Endothelial cell of umbilical vein (primary cell): ENCODE results near the gene PITPNM2. TPM values are rescaled to one million over a fixed set of nuclear protein-coding genes. Genes with fewer than 3 reads are reported as not detected.

ENCODE experiments used
- BruUV-seq: library from RNA; stranded (reverse); fragments of 400-500 nt; replicated peaks from 2 replicates; lab custom pipeline; 2021; lab: Mats Ljungman, UMichigan
- CTCF ChIA-PET: fragments of 300-600, 350-600 bp; sonication (Branson Sonifier 250); formaldehyde crosslinking; loops from one replicate; lab custom pipeline; 2021; ENCODE audit warnings: antibody characterized with exemption, inconsistent platforms; lab: Charles Lee
- POLR2A ChIA-PET: fragments of 300-600, 350-600 bp; sonication (Branson Sonifier 250); formaldehyde crosslinking; loops from one replicate; lab custom pipeline; 2021; ENCODE audit warnings: antibody characterized with exemption, inconsistent platforms; lab: Charles Lee
- DNase-seq: peaks from one replicate; pipeline ENCODE4 v3.0.0-alpha.2; 2011; ENCODE audit warnings: low read depth, low spot score
- FAIRE-seq: peaks from 2 replicates; lab custom pipeline; 2011; peaks lifted over from hg19 to GRCh38; lab: Jason Lieb, UNC
- H2AFZ ChIP-seq: 2 replicates; pipeline ENCODE4 v1.6.0; 2012; ENCODE audit warnings: low read depth, low read length, control low read depth, inconsistent platforms
- H3K27ac ChIP-seq: 2 replicates; pipeline ENCODE4 v1.5.1; 2011; ENCODE audit warnings: low read depth, mild to moderate bottlenecking, control low read depth, low read length, moderate library complexity; ENCODE audit not compliant: insufficient read depth
- H3K27me3 ChIP-seq, 2 experiments: 2 replicates each; pipeline versions ENCODE4 v1.6.0 to v1.6.1; 2011; ENCODE audit warnings: low read length in 2 of 2, mixed read lengths in 1 of 2; ENCODE audit not compliant: control insufficient read depth in 2 of 2, insufficient read depth in 2 of 2
- H3K36me3 ChIP-seq, 2 experiments: 2 replicates in 1 of 2; 3 replicates in 1 of 2; pipeline ENCODE4 v1.5.1; 2011; ENCODE audit warnings: low read length in 2 of 2, mild to moderate bottlenecking in 1 of 2, moderate library complexity in 1 of 2; ENCODE audit not compliant: control insufficient read depth in 2 of 2, insufficient read depth in 2 of 2; ENCODE audit errors: extremely low read depth in 1 of 2
- H3K4me1 ChIP-seq: 3 replicates; pipeline ENCODE4 v1.5.1; 2011; ENCODE audit warnings: mild to moderate bottlenecking, low read length; ENCODE audit not compliant: control insufficient read depth, insufficient read depth; ENCODE audit errors: extremely low read depth
- H3K4me2 ChIP-seq: 2 replicates; pipeline ENCODE4 v1.6.1; 2011; ENCODE audit warnings: low read length, control low read depth, mixed read lengths; ENCODE audit not compliant: insufficient read depth
- H3K4me3 ChIP-seq, 3 experiments: fragments of 200-600 bp in 1 of 3; sonication (generic), shearing (Covaris generic) in 1 of 3; replicated peaks in 1 of 3; 2 replicates each; pipeline ENCODE4 v1.5.1; 2011 to 2016; ENCODE audit warnings: control low read depth in 3 of 3, low read length in 3 of 3, mild to moderate bottlenecking in 2 of 3, inconsistent platforms in 1 of 3, low read depth in 1 of 3, moderate library complexity in 1 of 3; ENCODE audit not compliant: insufficient read depth in 1 of 3
- H3K79me2 ChIP-seq: 2 replicates; pipeline ENCODE4 v1.6.0; 2012; ENCODE audit warnings: low read length, inconsistent platforms; ENCODE audit not compliant: control insufficient read depth, insufficient read depth
- H3K9ac ChIP-seq: replicated peaks from 2 replicates; pipeline ENCODE3; 2011; ENCODE audit warnings: low read length, control low read depth; ENCODE audit not compliant: insufficient read depth; ENCODE audit errors: extremely low read depth
- H3K9me1 ChIP-seq: replicated peaks from 3 replicates; pipeline ENCODE4 v1.6.0; 2011; ENCODE audit warnings: mild to moderate bottlenecking, low read length; ENCODE audit not compliant: control insufficient read depth, insufficient read depth; ENCODE audit errors: extremely low read depth
- H3K9me3 ChIP-seq: replicated peaks from 2 replicates; pipeline ENCODE4 v1.5.1; 2012; ENCODE audit warnings: low read length, inconsistent platforms; ENCODE audit not compliant: control insufficient read depth, insufficient read depth
- H4K20me1 ChIP-seq: replicated peaks from 2 replicates; pipeline ENCODE3; 2011; ENCODE audit warnings: mild to moderate bottlenecking, low read length; ENCODE audit not compliant: control insufficient read depth, insufficient read depth; ENCODE audit errors: extremely low read depth
- CTCF ChIP-seq, 2 donors: IDR thresholded peaks; 1 replicate in 1 of 2; 2 replicates in 1 of 2; pipeline ENCODE4 v1.5.1; 2011; ENCODE audit warnings: low read length in 2 of 2, mild to moderate bottlenecking in 2 of 2, moderate library complexity in 2 of 2, control low read depth in 1 of 2, inconsistent platforms in 1 of 2, low read depth in 1 of 2; ENCODE audit not compliant: insufficient read depth in 1 of 2; ENCODE audit errors: extremely low read depth in 1 of 2
- FOS ChIP-seq: IDR thresholded peaks from 2 replicates; pipeline ENCODE4 v1.6.1; 2011; ENCODE audit warnings: mild to moderate bottlenecking, low read length, moderate library complexity, borderline replicate concordance; ENCODE audit not compliant: insufficient read depth
- JUN ChIP-seq: IDR thresholded peaks from 2 replicates; pipeline ENCODE4 v1.6.1; 2011; ENCODE audit warnings: borderline replicate concordance, low read depth; ENCODE audit not compliant: insufficient read length, insufficient read depth
- MAX ChIP-seq: IDR thresholded peaks from 2 replicates; pipeline ENCODE4 v1.6.1; 2011; ENCODE audit not compliant: insufficient read depth, insufficient read length
- POLR2A ChIP-seq: IDR thresholded peaks from 2 replicates; pipeline ENCODE4 v1.6.1; 2012; ENCODE audit warnings: low read depth, mild to moderate bottlenecking, control low read depth, low read length
- POLR2AphosphoS5 ChIP-seq: IDR thresholded peaks from 2 replicates; pipeline ENCODE4 v1.6.1; 2012; ENCODE audit warnings: low read depth, mild to moderate bottlenecking, control low read depth, low read length, moderate library complexity; ENCODE audit not compliant: insufficient read depth
- dilution Hi-C: fragments of 300-500 bp; cut with MboI; formaldehyde crosslinking; loops from one replicate; pipeline ENCODE4 v1.15.0; 2019; ENCODE audit warnings: low sequenced_read_pairs; ENCODE audit not compliant: extremely low pct_ligation_motif_present
- intact Hi-C: fragments of 100-400 bp; cut with micrococcal nuclease; formaldehyde crosslinking; loops from one replicate; pipeline ENCODE4 v1.10.0; 2022
- polyA plus RNA-seq, 4 experiments: library from polyadenylated mRNA; depleted of rRNA in 3 of 4; stranded (reverse) in 3 of 4; unstranded in 1 of 4; fragments of >200 nt; gene quantifications; 2 replicates each; pipeline versions ENCODE4 v1.2.1 to v1.2.3, GENCODE V29; 2011 to 2012; ENCODE audit warnings: missing spikeins in 1 of 4
- total RNA-seq: library from RNA; stranded (reverse); gene quantifications from 2 replicates; pipeline ENCODE4 v1.2.3, GENCODE V29; 2021

Gene PITPNM2
- total and polyA plus RNA-seq, 2 donors (not counting 3 experiments of a cell fraction or from before 2014, with no cell fraction given): 4.2 to 15.9 TPM

DNA sequence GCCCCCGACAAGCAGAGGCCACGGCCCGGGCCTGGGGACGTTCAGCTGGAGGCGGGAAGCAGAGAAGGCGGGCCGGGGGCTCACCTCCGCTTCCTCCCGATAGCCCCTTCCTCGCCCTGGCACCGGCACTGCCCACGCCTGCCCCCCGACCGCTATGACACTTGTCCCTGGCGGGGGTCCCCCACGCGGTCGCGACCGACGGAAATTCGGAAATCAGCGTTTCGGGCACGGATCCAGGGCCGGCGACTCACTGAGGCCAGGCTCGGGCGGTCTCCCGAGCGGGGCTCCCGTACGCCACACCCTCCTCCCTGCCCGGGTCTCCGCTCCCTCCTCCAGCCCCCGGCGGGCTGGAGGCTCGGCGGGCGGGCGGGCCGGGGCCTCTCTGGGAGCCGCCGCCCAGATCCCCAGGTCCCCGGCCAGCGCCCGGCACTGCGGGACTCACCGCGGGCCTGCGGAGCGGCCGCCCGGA is 581 bp downstream of the PITPNM2 start:
- TF ChIP-seq JUN (no peak), POLR2AphosphoS5 (no peak), CTCF (IDR thresholded peaks at IDR 0.05; ENCODE audit: extremely low read depth in 1 of 2, insufficient read depth in 1 of 2, low read depth in 1 of 2, low read length in 2 of 2) (no peak), POLR2A (no peak), MAX (no peak), FOS (no peak)
- peaks cover 14% of the 10 kb centered on the region for H3K4me1 ChIP-seq
- H4K20me1 ChIP-seq: no peaks in the 10 kb centered on the region
- peaks cover 9% of the 10 kb centered on the region for H3K79me2 ChIP-seq
- no peaks in the 10 kb centered on the region for H3K9me3 ChIP-seq
- dilution Hi-C loops (no loop called here), intact Hi-C loops (loop anchor here (2.0 to 5.0 kb wide), 3 partner anchors 46 to 176 kb away; partner anchors contain the start of genes MPHOSPH9, MTRFR and OGFOD2)
- no peak for DNase-seq
- ChIA-PET POLR2A (no interaction called here), CTCF (interaction anchor here (0.6 to 7.2 kb wide), 20 partner anchors 9 to 175 kb away, joined by 3 to 108 read pairs (median 4); partner anchors contain the start of genes MPHOSPH9 and OGFOD2)
- H3K27me3 ChIP-seq: no peaks in the 10 kb centered on the region
- BruUV-seq: no TSS peak
- peak overlapping the region; percentile 65 for H3K9ac ChIP-seq
- peak overlapping the region; percentile 93 for H2AFZ ChIP-seq
- FAIRE-seq: peak; percentile 43
- H3K27ac ChIP-seq: no peak overlapping the region
- H3K4me3 ChIP-seq: peak overlapping the region; percentile 40 to 61 (median 56)
- peak overlapping the region; percentile 51 for H3K4me2 ChIP-seq
- H3K36me3 ChIP-seq: no peaks in the 10 kb centered on the region
- H3K9me1 ChIP-seq: no peaks in the 10 kb centered on the region
